Right atrium auricular region (tissue), 2 donors: ENCODE data around the gene UBE3C. TPM values are rescaled to one million over a fixed set of nuclear protein-coding genes. Genes with fewer than 3 reads are reported as not detected.

Experiments
- DNase-seq: peaks from one replicate; pipeline ENCODE4 v3.0.0-alpha.2; 2019; ENCODE audit warnings: low spot score
- H3K27ac ChIP-seq, 2 donors: fragments of 200-600 bp; sonication (generic); 1 replicate in 1 of 2; 2 replicates in 1 of 2; pipeline ENCODE4 v1.5.1; 2016 to 2019
- H3K27me3 ChIP-seq, 2 donors: fragments of 200-600 bp; sonication (generic); one replicate each; pipeline versions ENCODE4 v1.5.1 to v1.6.0; 2017 to 2019
- H3K36me3 ChIP-seq: fragments of 200-600 bp; sonication (generic); one replicate; pipeline ENCODE4 v1.5.1; 2016
- H3K4me1 ChIP-seq, 2 donors: fragments of 200-600 bp; sonication (generic); one replicate each; pipeline versions ENCODE4 v1.5.1 to v1.6.0; 2017 to 2019
- H3K4me3 ChIP-seq, 2 donors: fragments of 200-600 bp; sonication (generic); 1 replicate in 1 of 2; 2 replicates in 1 of 2; pipeline ENCODE4 v1.5.1; 2017 to 2019; ENCODE audit warnings: mild to moderate bottlenecking in 1 of 2, moderate library complexity in 1 of 2
- H3K9me3 ChIP-seq, 2 donors: fragments of 200-600 bp; sonication (generic); one replicate each; pipeline ENCODE4 v1.5.1; 2019
- total RNA-seq, 2 donors: library from RNA; depleted of rRNA; stranded (reverse); fragments of >200 nt; gene quantifications; one replicate each; pipeline ENCODE4 v1.1.0, GENCODE V29; 2016
- TF ChIP-seq, protein P1 (sequence below), 2 donors: fragments of 200-600 bp; sonication (generic); IDR thresholded peaks; one replicate each; pipeline ENCODE4 v1.5.1; 2019; ENCODE audit warnings: antibody characterized with exemption in 2 of 2

UBE3C gene
- total RNA-seq, 2 donors from 2014 or later = 53.3 to 60.8 TPM

DNA sequence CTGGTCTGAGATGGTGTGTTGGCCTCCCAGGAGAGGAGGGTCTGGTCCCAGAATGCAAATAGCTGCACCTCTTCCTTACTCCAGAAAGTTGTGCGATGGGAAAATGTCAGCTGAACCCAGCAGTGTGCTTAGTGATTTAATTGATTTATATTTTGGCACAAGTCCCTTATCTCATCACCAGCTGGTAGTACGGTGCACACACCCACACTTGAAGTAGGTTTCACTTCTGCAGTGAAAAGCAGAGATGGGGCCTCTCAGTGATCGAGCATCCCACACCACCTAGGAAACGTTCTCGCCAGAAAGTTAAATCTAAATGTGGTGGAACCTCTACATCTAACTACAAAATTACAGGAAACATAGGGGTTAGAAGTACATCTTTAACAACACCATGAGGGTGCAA lies 80.4 kb downstream of the UBE3C start:
- no peak overlapping the region for H3K27ac ChIP-seq
- H3K36me3 ChIP-seq = peaks cover 41% of the 10 kb centered on the region
- no peaks in the 10 kb centered on the region for H3K4me1 ChIP-seq
- H3K4me3 ChIP-seq = no peak overlapping the region
- no peaks in the 10 kb centered on the region for H3K9me3 ChIP-seq
- TF ChIP-seq, protein P1, sequence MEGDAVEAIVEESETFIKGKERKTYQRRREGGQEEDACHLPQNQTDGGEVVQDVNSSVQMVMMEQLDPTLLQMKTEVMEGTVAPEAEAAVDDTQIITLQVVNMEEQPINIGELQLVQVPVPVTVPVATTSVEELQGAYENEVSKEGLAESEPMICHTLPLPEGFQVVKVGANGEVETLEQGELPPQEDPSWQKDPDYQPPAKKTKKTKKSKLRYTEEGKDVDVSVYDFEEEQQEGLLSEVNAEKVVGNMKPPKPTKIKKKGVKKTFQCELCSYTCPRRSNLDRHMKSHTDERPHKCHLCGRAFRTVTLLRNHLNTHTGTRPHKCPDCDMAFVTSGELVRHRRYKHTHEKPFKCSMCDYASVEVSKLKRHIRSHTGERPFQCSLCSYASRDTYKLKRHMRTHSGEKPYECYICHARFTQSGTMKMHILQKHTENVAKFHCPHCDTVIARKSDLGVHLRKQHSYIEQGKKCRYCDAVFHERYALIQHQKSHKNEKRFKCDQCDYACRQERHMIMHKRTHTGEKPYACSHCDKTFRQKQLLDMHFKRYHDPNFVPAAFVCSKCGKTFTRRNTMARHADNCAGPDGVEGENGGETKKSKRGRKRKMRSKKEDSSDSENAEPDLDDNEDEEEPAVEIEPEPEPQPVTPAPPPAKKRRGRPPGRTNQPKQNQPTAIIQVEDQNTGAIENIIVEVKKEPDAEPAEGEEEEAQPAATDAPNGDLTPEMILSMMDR (IDR thresholded peaks at IDR 0.05) = no peak
- no peak for DNase-seq
- H3K27me3 ChIP-seq = no peaks in the 10 kb centered on the region

DNA sequence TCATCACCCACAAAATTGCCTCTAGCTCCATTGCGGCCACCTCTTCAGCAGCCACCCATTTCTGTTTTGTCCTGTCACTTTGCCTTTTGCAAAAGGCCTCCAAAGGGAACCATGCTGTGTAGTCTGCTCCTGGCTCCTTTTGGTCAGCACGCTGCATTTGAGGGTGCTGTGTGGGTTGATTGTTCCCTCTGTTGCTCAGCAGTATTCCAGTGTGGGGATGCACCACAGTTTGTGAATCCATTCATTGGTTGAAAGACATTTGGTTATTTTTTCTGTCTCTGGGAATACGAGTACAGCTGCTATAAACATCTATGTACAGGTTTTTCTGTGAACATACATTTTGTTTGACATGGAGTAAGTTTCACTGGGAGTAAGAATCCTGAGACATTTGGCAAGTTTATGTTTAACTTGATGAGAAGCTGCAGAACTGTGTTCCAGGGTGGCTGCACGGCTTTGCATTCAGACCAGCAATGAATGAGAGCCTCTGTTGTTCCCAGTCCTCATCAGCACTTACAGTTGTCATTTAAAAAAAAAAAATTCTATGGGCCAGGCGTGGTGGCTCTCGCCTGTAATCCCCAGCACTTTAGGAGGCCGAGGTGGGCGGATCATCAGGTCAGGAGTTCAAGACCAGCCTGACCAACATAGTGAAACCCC lies 82.3 kb downstream of the UBE3C start:
- Histone ChIP-seq H3K27me3 (no peaks in the 10 kb centered on the region), H3K9me3 (no peaks in the 10 kb centered on the region), H3K36me3 (peaks cover 53% of the 10 kb centered on the region), H3K27ac (no peak overlapping the region), H3K4me3 (no peak overlapping the region), H3K4me1 (no peaks in the 10 kb centered on the region)
- no peak for DNase-seq
- TF ChIP-seq, protein P1 (IDR thresholded peaks at IDR 0.05) = no peak

DNA sequence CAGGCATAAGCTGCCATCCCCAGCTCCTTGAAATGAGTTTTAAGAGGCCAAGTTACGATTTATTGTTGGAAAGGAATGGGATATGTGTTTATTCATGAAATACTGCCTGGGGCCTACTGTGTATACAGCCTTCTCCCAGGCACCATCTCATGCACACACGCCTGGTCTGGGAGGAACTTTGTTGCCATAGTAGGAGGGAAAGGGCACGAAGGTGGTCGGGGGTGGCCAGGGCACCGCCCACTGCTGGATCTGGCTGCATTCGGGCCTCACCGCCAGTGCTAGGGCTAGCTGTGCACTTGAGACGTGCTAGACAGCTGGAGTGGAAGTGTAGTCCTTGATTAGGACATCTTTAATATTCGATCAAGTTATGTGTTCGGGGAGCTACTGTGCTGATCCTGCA lies 84.0 kb downstream of the UBE3C start:
- Histone ChIP-seq H3K27ac (no peak overlapping the region), H3K27me3 (no peaks in the 10 kb centered on the region), H3K4me3 (no peak overlapping the region), H3K4me1 (no peaks in the 10 kb centered on the region), H3K36me3 (peaks cover 50% of the 10 kb centered on the region), H3K9me3 (no peaks in the 10 kb centered on the region)
- no peak for DNase-seq
- TF ChIP-seq, protein P1 (IDR thresholded peaks at IDR 0.05) = no peak

DNA sequence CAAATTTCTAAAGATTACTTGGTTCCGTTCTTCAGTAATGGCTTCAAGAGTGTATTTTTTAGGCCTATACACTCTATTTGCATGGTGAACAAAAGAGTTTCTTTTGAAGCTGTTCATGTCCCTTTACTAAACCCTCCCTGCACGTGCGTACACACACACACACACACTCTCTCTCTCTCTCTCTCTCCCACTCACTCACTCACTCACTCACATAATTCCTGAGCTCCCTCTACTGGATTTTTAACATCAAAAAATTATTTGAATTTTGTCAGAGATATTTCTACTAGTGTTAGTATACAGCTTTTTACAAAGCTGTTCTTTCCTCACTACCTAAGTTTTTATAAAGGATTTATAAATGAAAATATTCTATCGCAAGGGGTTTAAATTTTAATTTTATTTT lies 85.9 kb downstream of the UBE3C start:
- TF ChIP-seq, protein P1 (IDR thresholded peaks at IDR 0.05) = no peak
- H3K27me3 ChIP-seq = no peaks in the 10 kb centered on the region
- H3K4me3 ChIP-seq = no peak overlapping the region
- H3K27ac ChIP-seq = no peak overlapping the region
- peaks cover 40% of the 10 kb centered on the region for H3K36me3 ChIP-seq
- no peak for DNase-seq
- H3K4me1 ChIP-seq = no peaks in the 10 kb centered on the region
- H3K9me3 ChIP-seq = no peaks in the 10 kb centered on the region

DNA sequence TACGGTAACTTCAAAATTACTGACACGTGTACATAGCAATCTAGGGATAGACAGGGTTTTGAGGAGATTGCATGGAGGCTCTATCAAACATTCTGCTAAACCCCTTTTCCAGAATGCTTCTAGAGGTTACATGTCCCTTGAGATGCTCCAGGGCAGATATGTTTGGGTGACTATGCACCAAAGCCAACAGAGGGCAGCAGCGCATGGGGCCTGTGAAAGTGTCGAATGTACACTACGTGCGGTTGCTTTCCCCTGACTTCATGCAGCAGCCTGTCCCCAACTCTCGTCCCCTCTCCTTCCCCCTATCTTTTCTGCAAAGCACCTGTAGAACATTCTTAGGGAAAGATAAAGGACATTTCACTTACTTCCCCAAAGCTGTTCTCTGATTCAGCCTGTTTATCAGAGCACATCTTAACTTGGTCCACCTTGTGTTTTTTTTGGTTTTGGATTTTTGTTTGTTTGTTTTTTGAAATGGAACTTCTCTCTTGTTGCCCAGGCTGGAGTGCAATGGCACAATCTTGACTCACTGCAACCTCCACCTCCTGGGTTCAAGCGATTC lies 90.2 kb downstream of the UBE3C start:
- no peaks in the 10 kb centered on the region for H3K9me3 ChIP-seq
- H3K27ac ChIP-seq = no peak overlapping the region
- no peaks in the 10 kb centered on the region for H3K27me3 ChIP-seq
- peaks cover 41% of the 10 kb centered on the region for H3K36me3 ChIP-seq
- DNase-seq = no peak
- TF ChIP-seq, protein P1 (IDR thresholded peaks at IDR 0.05) = peak in 1 of 2 donors; percentile 53
- no peak overlapping the region for H3K4me3 ChIP-seq
- H3K4me1 ChIP-seq = no peaks in the 10 kb centered on the region

DNA sequence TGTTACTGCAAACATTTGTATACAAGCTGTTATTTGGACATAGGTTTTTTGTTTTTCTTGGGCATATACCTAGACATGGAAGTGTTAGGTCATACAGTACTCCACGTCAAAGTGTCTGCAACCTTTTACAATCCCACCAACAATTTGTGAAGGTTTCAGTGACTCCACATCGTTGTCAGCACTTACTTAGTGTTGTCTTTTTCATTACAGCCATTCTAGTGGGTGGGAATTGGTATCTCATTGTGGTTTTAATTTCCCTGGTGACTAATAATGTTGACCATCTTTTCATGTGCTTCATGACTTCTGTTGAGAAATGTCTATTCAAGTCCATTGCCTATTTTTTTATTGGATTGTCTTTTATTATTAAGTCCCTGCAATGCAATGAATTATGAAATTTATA lies 95.0 kb downstream of the UBE3C start:
- H3K27me3 ChIP-seq = no peaks in the 10 kb centered on the region
- H3K9me3 ChIP-seq = no peaks in the 10 kb centered on the region
- H3K27ac ChIP-seq = no peak overlapping the region
- DNase-seq = no peak
- TF ChIP-seq, protein P1 (IDR thresholded peaks at IDR 0.05) = no peak
- no peaks in the 10 kb centered on the region for H3K4me1 ChIP-seq
- peaks cover 35% of the 10 kb centered on the region for H3K36me3 ChIP-seq
- no peak overlapping the region for H3K4me3 ChIP-seq
